Stimulated activated CD4-positive, alpha-beta T cell treated with anti-CD3 and anti-CD28 coated beads, Interleukin-2, amount 100 ng/mL, for 48 hours (primary cell): ENCODE measurements around the gene SF1.

Experiments used
- DNase-seq, 2 donors: peaks; one replicate each; pipeline ENCODE4 v3.0.0-alpha.2; 2020

The SF1 gene

DNA sequence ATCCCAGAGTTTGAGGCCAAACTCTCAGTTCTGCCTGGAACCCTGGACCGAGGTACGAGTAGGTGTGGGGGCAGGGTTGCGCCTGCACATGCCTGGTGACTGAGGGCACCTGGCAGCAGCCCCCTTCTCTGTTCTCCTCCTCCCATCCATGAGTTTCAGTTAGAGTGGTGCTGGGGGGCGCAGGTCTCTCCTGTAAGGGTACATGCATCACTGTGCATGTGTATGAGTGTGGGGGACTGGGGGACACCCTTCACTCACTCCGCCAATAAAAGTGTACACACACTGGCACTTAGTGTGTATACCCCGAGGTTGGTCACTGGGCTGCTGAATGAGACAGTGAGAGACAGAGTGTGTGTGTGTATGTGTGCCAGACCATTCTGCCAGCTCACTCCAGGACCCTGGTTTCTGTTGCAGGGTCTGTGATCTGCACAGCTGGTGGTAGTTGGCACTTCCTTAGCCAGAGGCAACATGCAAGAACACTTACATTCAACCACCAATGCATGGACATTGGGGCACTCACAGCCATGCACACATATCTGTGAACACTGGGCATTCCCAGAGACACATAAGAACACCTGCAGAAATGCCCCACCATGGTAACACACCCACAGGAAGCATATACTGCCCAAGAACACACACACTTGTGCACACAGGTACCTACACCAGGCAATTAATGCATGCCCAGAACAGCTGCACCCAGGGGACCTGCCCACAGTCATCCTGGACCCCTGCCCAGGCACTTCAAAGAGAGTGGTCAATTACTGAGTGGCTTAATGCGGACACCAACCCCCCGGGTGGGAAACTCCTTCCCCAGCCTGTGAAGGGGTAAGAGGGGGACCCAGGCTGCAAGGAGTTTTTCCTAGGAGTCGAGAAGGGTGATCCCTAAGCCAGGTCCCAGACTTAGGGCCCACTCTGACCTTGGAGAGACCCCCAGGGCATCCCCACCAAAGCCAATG, 54.2 kb downstream of the SF1 start:
- no peak for DNase-seq

DNA sequence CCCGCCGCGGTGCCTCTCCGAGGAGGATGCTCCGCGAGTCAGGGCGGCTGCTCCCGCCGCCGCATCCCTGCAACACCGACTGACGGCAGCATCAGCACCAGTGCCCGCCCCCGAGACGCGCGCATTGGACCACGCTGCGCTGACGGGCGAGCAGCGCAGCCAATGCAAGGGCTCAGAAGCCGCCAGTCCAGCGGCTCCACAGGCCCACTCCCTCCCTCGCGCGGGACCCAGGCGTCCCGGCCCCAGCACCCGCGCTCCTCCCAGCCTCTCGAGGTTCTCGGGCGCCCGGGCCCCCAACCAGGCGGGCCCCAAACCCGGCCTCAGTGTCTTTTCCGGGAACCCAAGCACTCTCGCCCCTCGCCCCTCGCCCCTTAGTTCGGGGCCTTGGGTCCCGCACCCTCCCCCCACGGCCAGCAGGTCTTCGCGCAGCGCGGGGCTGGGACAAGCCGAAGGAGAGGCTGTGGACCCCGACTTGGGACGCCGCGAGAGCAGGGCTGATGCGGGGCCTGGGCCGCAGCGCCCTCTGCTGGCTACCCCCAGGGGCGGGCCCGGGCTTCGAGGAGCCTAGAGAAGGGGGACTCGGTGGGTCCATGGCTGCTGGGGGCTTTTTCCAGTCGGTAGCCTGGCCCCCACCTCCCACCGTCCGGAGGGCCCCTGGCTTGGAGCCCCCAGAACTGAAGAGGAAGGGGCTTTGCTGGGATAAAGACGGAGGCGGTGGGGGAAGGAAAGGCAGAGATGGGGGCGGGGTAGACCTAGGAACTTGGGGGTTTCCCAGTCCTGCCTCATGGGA, 55.0 kb downstream of the SF1 start, which contains the start of gene NRXN2:
TSS of gene NRXN2 (minus strand) at position 81 of the 790 bp plus-strand sequence. CDS start 9,498 bp downstream, outside the sequence.
- peak; percentile 82 to 84 for DNase-seq

DNA sequence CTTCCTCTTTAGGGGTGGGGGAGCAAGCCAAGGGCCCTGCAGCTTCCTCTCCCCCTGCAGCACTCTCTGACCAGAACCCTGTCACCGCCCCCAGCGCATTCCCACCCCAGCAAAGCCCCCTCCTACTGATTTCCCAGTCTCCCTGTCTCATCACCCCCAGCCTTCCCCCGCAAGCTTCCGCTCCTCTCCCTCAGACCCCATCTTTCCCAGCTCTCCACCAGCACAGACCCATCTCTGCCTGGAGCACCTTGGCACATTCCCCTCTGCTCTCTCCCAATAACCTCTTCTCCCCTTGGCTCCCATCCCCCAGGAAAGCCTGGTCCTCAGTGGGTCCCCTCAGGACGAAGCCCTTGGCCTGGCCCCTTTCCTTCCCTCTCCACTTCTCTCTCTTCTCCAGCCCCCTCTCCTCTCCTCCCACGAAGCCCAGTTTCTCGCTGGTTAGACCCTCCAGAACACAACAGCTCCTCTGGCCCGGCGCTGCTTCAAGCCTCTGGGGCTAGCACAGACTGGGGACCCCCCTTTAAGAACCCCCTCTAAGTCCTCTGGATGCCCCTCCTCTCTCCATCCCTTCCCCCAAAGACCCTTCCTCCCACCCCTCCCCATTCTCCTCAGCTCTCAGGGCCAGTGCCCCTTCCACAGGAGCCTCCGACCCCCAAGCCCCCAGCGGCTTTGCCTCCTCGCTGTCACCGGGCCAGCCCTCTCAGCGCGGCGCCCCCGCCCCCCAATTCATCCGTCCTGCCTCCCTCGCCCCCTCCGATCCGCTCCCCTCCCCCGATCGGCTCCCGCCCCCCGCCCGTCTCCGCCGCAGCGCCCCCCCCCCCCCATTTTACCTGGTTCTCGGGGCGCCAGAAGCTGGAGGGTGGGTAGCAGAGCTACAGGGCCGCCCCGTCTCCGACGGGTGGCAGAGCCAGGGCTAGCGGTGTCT, 55.9 kb downstream of the SF1 start:
- no peak for DNase-seq

DNA sequence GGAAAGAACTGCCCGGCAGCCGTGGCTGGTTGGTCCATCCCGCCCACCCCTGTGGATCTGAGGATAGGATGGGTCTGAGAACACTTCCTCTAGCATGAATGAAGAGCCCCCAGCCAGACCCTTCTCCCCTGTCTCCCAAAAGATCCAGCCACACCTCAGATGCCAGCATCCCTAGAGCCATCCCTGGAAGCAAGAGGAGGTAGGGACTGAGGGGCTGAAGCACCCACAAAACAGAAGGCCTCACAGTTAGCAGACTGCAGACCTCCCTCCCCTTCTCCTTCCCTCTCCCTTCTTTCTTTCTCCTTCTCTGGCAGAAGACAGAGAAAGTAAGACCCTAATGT, 57.0 kb downstream of the SF1 start:
- no peak for DNase-seq

DNA sequence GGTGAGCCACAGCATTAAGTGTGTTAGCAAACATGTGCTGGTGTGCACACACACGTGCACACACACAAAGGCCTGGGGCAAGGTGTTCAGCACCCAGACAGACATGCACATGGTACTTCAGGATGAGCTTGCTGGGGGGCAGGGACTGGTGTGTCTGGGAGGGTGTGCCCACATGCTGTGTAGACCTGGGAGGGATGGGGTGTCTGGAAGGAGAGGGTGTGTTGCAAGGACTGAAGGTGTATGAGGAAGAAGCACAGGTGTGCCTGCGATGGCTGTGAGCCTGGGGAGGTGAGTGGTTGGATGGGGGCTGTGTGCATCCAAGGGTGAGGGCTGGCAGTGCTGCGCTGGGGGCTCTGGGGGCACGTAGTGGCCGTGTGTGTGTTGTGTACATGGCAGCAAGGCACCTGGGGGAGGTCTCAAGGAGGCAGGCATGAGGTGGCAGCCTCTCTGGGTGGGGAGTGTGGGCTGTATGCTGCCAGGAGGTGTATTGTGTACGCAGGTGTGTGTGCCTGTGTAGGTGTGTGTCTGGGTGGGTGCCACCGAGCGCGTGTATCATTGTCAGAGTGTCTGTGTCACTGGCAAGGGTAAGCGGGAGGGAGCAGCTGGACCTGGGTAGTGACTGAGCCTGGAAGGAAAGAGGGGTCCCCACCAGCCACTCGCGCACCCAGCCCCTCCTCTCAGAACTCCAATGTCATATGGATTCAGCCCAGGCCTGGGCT, 57.5 kb downstream of the SF1 start:
- DNase-seq: no peak

DNA sequence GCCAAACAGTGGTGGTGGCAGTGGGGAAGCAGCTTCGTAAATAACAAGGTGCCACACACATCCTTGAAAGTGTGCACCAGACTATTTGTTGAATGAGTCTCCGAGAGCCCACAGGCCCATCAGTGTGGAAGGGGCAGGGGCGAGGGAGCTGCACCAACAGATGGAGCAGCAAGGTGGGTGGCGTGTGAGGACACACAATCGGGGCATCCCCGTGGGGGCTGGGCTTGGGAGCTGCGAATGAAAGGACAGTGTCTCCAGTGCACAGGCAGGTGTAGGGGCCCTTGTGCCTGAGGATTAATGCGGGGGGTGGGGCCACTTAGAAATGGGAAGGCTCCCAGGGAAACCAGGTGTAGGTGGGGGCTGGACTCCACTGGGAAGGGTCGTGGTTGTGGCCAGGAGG, 58.2 kb downstream of the SF1 start:
- DNase-seq: no peak

DNA sequence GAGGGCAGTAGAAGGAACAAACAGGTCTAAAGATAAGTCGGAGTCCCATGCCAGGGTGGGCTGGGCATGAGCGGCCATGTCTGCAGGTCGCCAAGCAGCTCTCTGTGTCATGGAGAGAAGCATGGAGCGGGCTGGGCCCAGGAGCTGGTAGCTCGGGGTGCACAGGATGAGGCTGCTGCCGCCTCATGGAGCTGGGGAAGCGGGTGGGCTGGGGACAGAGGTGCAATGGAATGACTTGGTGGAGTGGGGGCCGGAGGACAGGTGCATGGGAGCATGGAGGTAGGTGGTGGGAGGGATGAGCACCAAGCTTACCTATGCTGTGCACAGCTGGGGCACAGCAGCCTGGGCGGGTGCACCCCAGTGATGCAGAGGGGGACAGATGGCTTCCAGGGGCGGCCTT, 58.9 kb downstream of the SF1 start:
- DNase-seq: no peak

DNA sequence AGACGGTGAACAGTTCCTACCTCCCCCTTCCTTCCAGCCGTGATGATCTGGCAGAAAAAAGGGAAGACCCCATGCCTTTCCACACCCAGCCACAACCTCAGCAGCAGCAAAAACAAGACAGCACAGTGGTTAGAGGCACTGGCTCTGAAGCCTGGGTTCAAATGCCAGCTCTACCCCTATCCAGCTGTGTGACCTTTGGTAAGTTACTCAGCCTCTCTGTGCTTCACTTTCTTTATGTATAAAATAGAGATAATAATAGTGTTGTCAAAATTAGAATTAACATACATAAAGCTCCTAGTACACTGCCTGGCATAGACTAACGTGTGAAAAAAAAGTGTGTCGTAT, 59.6 kb downstream of the SF1 start:
- no peak for DNase-seq

DNA sequence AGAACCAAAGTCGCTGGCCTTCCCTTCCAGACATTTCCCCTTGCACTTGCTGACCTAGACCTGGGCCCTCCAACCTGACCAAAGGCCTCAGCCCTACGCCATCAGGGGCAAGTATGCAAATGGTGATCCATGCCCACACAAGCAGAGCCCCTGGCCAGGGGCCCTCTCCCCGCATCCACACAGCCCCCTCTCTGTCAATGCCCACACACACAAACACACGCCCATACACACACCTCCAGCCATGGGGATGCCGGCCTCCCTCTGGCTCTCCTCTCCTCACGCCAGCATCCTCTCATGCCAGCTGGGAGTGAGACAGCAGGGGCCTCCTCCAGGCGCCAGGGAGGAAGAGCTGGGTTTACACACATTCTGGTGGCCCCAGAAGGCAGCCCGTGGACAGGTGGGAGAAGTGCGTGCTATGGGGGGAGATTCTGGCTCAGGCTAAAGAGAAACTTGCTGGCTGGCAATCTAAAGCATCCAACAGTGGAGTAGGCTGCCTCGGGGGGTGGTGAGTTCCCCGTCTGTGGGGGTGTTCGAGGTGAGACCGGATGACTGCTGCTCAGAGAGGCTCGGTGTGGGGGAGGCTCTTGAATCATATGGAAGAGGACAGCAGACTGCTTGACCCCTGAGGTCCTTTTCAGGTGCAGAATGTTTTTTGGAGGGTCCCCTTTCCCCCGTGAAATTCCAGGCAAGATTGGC, 60.1 kb downstream of the SF1 start:
- DNase-seq: no peak

DNA sequence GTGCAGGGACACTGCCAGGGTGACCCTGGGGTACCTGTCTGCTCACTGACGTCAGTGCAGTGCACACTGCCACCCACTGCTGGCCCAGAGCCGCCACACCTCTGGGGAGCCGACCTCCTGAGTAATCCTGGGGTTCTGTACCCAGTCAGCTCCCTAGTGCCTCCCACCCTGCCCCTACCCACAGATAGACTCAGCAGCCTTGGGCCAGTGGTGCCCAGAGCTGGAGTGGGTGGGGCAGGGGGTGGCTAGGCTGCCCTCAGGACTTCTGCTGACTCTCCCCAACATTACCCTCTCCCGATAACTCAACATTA, 61.1 kb downstream of the SF1 start:
- DNase-seq: no peak

DNA sequence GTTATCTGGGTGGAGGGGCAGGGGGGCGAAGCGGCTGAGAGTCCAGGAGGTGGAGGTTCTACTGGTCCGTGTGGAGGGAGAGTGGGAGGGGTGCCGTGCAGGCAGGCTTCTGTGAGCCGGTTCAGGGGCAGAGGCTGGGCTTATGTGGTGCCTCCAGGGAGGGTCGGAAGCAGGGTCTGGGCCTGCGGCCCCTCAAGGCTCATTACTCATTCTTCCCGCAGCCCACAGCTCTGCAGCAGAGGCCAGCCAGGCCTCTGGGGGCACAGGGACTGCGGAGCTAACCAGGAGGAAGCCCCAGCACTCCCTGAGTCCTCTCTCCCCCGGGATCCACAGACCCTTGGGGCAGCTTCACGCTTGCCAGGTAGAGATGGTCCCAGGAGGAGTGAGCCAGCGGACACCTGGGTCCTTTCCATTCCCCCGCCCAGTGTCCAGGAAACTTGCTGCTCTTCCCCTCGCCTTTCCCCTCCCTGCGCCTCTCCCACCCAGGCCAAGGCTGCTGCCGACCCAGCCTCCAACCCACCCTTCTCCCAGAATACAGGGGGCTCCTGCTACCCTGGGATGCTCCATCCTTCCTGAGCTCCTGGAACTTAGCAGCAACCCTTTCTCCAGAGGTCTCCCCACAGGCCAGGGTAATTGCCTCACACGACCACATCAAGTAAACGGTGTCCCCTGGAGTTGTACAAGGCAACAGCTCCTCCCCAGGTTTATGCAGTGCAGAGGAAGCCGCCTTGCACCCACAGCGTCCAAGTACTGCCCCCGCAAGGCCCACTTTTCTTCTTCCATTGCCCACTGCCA, 61.7 kb downstream of the SF1 start:
- no peak for DNase-seq

DNA sequence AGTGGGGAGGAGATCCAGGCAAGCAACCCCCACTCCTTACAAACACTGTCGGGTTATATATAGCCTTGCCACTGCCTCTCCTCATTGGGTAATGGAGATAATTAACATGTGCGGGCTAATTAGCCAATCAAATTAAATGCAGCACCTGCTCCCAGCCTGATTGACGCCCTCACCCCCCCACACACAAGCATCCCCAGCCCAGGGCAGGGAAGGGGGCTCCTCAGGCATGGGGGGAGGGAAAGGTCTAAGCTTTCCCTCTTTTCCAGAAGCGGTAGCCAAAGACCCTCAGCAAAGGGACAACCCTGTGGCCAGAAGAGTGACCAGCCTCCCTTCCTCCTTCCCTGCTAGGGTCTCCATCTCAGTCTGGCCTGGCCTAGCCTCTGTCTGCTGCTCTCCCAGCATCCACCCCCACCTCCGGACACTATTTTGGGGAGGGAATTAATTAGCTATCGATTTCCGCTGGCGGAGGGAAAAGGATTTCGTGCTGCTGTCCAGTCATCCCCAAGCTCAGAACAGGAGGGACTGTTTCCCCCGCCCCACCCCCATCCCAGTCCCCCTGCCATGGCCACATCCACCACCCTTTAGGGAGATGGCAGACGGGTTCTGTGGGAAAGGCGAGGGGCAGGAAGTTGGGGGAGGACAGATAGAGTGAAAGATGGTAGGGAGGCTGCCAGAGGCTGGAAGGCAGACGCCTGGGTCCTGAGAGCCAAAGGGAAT, 62.4 kb downstream of the SF1 start:
- no peak for DNase-seq

DNA sequence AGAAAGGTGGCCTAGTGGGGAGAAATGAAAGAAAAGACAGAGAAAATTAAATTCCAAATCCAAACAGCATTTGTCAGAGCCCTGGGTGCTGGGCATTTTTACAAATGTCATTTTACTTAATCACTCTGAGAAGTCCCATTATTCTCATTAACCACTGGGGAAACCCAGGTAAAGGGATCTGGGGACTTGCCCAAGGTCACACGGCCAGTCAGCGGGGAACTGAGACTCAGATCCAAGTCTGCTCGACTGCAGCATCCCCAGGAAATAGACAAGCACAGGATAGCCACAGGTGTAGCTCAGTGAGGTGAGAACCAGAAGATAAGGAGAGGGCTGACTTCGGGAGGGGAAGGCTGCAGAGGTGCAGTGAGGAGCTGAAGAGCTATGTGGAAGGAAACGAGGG, 63.2 kb downstream of the SF1 start:
- DNase-seq: no peak

DNA sequence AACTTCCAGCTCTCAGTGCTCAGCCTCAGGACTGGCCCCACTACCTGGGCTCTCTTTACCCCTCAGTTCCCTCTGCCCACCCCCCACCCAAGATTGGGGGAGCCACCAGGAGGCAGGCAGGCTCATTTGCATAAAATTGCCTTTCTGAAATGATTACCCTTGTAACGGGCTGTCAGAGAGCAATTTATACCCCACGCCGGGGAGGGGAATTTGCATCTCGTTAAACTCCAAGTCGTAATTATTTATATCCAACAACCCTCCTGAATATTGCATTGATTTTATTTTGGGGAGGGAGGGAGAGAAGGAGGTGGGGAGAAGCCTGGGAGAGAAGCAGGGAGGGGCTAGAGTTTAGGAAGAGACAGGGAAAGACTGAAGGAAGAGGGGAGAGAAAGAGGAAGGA, 63.7 kb downstream of the SF1 start:
- no peak for DNase-seq
